Tibial artery (tissue), 4 donors: ENCODE results near the gene EVI5L.

ENCODE experiments used
- DNase-seq, 2 donors: peaks; one replicate each; pipeline ENCODE4 v3.0.0-alpha.2; 2019
- H3K27ac ChIP-seq, 2 donors: fragments of 200-600 bp; sonication (generic) in 1 of 2; 1 replicate in 1 of 2; 2 replicates in 1 of 2; pipeline ENCODE4 v1.5.1; 2018 to 2019; ENCODE audit warnings: mild to moderate bottlenecking in 1 of 2
- H3K27me3 ChIP-seq, 2 donors: fragments of 200-600 bp; sonication (generic) in 1 of 2; one replicate each; pipeline versions ENCODE4 v1.5.1 to v1.6.0; 2016 to 2019
- H3K36me3 ChIP-seq, 3 donors: fragments of 200-600 bp; sonication (generic) in 2 of 3; one replicate each; pipeline ENCODE4 v1.5.1; 2016 to 2019; ENCODE audit warnings: mild to moderate bottlenecking in 2 of 3
- H3K4me1 ChIP-seq, 4 donors: fragments of 200-600 bp; sonication (generic) in 2 of 4; 1 replicate in 3 of 4; 2 replicates in 1 of 4; pipeline ENCODE4 v1.5.1; 2016 to 2019
- H3K4me3 ChIP-seq, 2 donors: fragments of 200-600 bp; sonication (generic) in 1 of 2; 1 replicate in 1 of 2; 2 replicates in 1 of 2; pipeline ENCODE4 v1.5.1; 2018 to 2019; ENCODE audit warnings: mild to moderate bottlenecking in 2 of 2
- H3K9me3 ChIP-seq, 3 donors: fragments of 200-600 bp; sonication (generic) in 1 of 3; one replicate each; pipeline ENCODE4 v1.5.1; 2016 to 2019
- CTCF ChIP-seq, 2 experiments: fragments of 200-600 bp in 1 of 2; fragments of 450-650 bp in 1 of 2; IDR thresholded peaks; one replicate each; pipeline ENCODE4 v1.5.1; 2017 to 2019; ENCODE audit warnings: antibody characterized with exemption in 2 of 2, mild to moderate bottlenecking in 1 of 2, moderate library complexity in 1 of 2
- intact Hi-C: fragments of 100-400 bp; cut with DNase I; formaldehyde crosslinking; loops from one replicate; pipeline ENCODE4 v1.15.0; 2023; ENCODE audit warnings: low total_unique reads

The EVI5L gene

GRCh38 chr19:7831452-7831851 lies 1.4 kb downstream of the EVI5L start:
- peaks cover 0 to 2% of the 10 kb centered on the region in 2 donors for H3K27me3 ChIP-seq
- no peak overlapping the region for H3K27ac ChIP-seq
- no peak for DNase-seq
- intact Hi-C loops = no loop called here
- no peak for TF ChIP-seq CTCF (IDR thresholded peaks at IDR 0.05)
- no peaks in the 10 kb centered on the region for H3K9me3 ChIP-seq
- no peak overlapping the region for H3K4me3 ChIP-seq
- H3K4me1 ChIP-seq = peaks cover 0 to 33% (median 17%) of the 10 kb centered on the region in 4 donors
- H3K36me3 ChIP-seq = no peaks in the 10 kb centered on the region

- TF ChIP-seq CTCF (IDR thresholded peaks at IDR 0.05) = no peak
Observed at GRCh38 chr19:7832009-7832408, 2.0 kb downstream of the EVI5L start.

DNA sequence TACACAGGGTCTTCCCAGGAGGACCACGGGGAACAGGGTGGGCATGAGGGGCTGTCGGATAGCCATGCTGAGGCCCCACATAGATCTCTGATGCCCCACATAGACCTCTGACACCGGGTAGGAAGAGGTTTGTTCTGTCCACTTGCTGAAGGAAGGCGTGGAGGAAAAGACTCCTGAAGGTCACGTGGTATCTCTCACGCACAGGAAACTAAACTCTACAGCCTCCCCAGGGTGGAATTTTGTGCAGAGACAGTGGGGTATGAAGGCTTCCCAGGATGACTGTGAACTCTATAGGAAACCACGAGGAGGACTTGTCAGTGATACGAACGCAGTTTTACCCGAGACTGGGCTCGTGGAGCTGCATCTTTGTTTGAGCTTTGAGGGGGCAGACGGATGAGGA lies 2.8 kb downstream of the EVI5L start:
- intact Hi-C loops = no loop called here
- H3K27ac ChIP-seq = no peak overlapping the region
- peaks cover 0 to 33% (median 17%) of the 10 kb centered on the region in 4 donors for H3K4me1 ChIP-seq

More at GRCh38 chr19:7832009-7832408, 2.0 kb downstream of the EVI5L start:
- no peak overlapping the region for H3K4me3 ChIP-seq
- H3K4me1 ChIP-seq = peaks cover 0 to 33% (median 17%) of the 10 kb centered on the region in 4 donors
- intact Hi-C loops = no loop called here
- no peak overlapping the region for H3K27ac ChIP-seq
- peaks cover 0 to 2% of the 10 kb centered on the region in 2 donors for H3K27me3 ChIP-seq
- H3K36me3 ChIP-seq = no peaks in the 10 kb centered on the region
- no peak for DNase-seq
- H3K9me3 ChIP-seq = no peaks in the 10 kb centered on the region

DNA sequence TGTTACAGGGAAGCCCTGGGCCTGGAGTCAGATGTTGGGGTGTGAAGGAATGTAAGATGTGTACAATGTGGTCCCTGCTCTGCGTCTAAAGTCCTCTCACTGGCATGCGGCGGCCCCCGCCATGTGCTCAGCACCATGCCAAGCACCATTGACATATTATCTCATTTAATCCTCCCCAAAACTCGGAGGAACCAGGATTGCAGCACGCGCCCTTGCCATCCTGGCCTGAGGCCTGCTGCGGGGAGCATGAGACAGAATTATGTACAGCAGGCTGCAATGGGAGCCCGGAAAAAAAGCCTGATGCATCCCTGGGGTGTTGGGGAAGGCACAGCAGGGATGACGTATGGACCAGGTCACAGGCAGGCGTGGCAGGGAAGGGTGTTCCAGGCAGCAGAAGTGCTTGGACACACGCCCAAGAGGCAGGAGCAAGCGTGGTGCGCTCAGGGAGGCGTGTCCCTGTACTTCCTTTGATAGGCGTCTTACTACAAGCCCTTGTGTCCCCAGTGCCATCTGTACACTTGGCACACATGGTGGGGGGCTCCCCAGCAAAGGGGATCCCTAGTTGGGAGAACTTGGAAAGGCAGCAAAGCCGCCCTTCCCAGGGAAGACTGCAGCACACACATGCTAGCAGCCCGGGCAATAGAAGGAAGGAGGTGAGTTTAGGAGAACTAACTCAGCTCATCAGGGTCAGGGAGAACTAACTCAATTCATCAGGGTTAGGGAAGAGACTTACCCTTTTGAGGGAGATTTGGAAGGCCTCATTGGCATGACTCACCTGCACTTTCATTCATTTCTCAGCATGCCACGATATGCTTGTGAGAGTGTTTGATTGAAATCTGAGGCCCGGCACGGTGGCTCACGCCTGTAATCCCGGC lies 3.4 kb downstream of the EVI5L start:
- no peak for DNase-seq
- intact Hi-C loops = no loop called here
- H3K27me3 ChIP-seq = peaks cover 0 to 2% of the 10 kb centered on the region in 2 donors
- TF ChIP-seq CTCF (IDR thresholded peaks at IDR 0.05) = no peak
- no peak overlapping the region for H3K27ac ChIP-seq
- H3K9me3 ChIP-seq = no peaks in the 10 kb centered on the region
- no peak overlapping the region for H3K4me3 ChIP-seq
- peaks cover 0 to 33% (median 17%) of the 10 kb centered on the region in 4 donors for H3K4me1 ChIP-seq
- H3K36me3 ChIP-seq = no peaks in the 10 kb centered on the region

More for the DNA sequence above, 2.8 kb downstream of the EVI5L start:
- no peaks in the 10 kb centered on the region for H3K9me3 ChIP-seq
- no peaks in the 10 kb centered on the region for H3K36me3 ChIP-seq
- no peak overlapping the region for H3K4me3 ChIP-seq
- H3K27me3 ChIP-seq = peaks cover 0 to 2% of the 10 kb centered on the region in 2 donors
- no peak for DNase-seq
- no peak for TF ChIP-seq CTCF (IDR thresholded peaks at IDR 0.05)

- Histone ChIP-seq H3K9me3 (no peaks in the 10 kb centered on the region), H3K4me3 (no peak overlapping the region), H3K27me3 (no peaks in the 10 kb centered on the region), H3K36me3 (no peaks in the 10 kb centered on the region), H3K4me1 (no peaks in the 10 kb centered on the region), H3K27ac (no peak overlapping the region)
- intact Hi-C loops = no loop called here
- no peak for TF ChIP-seq CTCF (IDR thresholded peaks at IDR 0.05)
- DNase-seq = no peak
Observed at GRCh38 chr19:7839476-7839875, 9.5 kb downstream of the EVI5L start.
